ENCODE data around the gene GPR62.

Gene GPR62

GRCh38 chr3:51940648-51941462, 14.3 kb upstream of the GPR62 start:
- H3K4me3 ChIP-seq (ENCODE audit: control insufficient read depth, low read depth, low read length): peak overlapping the region; percentile 71
- DNase-seq (ENCODE audit: low read depth): no peak
- no peak for TF ChIP-seq CTCF (IDR thresholded peaks at IDR 0.05; ENCODE audit: control insufficient read depth, insufficient read depth, low read depth, low read length, missing control alignments)

GRCh38 chr3:51941463-51941797, 13.8 kb upstream of the GPR62 start:
- peak overlapping the region; percentile 71 for H3K4me3 ChIP-seq (ENCODE audit: control insufficient read depth, low read depth, low read length)
- no peak for TF ChIP-seq CTCF (IDR thresholded peaks at IDR 0.05; ENCODE audit: control insufficient read depth, insufficient read depth, low read depth, low read length, missing control alignments)
- no peak for DNase-seq (ENCODE audit: low read depth)

GRCh38 chr3:51941798-51942602, 13.2 kb upstream of the GPR62 start, which contains the start of the genes PARP3 and RRP9:
Gene PARP3, plus strand, starts transcription at chr3:51942363. Its CDS starts 993 bp downstream, at chr3:51943356.
Gene RRP9, minus strand, starts transcription at chr3:51941904. Its CDS starts 37 bp downstream, at chr3:51941867.
- DNase-seq (ENCODE audit: low read depth): peak; percentile 99
- peak; percentile 99 for TF ChIP-seq CTCF (IDR thresholded peaks at IDR 0.05; ENCODE audit: control insufficient read depth, insufficient read depth, low read depth, low read length, missing control alignments)
- H3K4me3 ChIP-seq (ENCODE audit: control insufficient read depth, low read depth, low read length): peak within 1 kb of the TSS; percentile 71

GRCh38 chr3:51942603-51943450, 12.4 kb upstream of the GPR62 start:
- TF ChIP-seq CTCF (IDR thresholded peaks at IDR 0.05; ENCODE audit: control insufficient read depth, insufficient read depth, low read depth, low read length, missing control alignments): no peak
- DNase-seq (ENCODE audit: low read depth): no peak

GRCh38 chr3:51943451-51944391, 11.5 kb upstream of the GPR62 start:
- no peak for TF ChIP-seq CTCF (IDR thresholded peaks at IDR 0.05; ENCODE audit: control insufficient read depth, insufficient read depth, low read depth, low read length, missing control alignments)
- no peak for DNase-seq (ENCODE audit: low read depth)
- H3K4me3 ChIP-seq (ENCODE audit: control insufficient read depth, low read depth, low read length): no peak overlapping the region

More at GRCh38 chr3:51942603-51943450, 12.4 kb upstream of the GPR62 start:
- H3K4me3 ChIP-seq (ENCODE audit: control insufficient read depth, low read depth, low read length): peak overlapping the region; percentile 52

All from AG09309 (cell line).